NCI-H345 (cell line): ENCODE data around the gene TFEB.

Experiments
- DNase-seq: peaks from one replicate; lab custom pipeline; 2025; lab: John Stamatoyannopoulos, UW

The TFEB gene

GRCh38 chr6:41651962-41652657, 83.3 kb downstream of the TFEB start:
- no peak for DNase-seq

GRCh38 chr6:41651246-41651961, 84.0 kb downstream of the TFEB start:
- DNase-seq, result no peak

- DNase-seq, result no peak
Observed at GRCh38 chr6:41650120-41650519, 85.3 kb downstream of the TFEB start.

GRCh38 chr6:41649596-41649995, 85.8 kb downstream of the TFEB start:
- no peak for DNase-seq

- DNase-seq, result no peak
Observed at GRCh38 chr6:41648921-41649320, 86.5 kb downstream of the TFEB start.

- DNase-seq, result no peak
Observed at GRCh38 chr6:41648070-41648585, 87.3 kb downstream of the TFEB start.

GRCh38 chr6:41647061-41647511, 88.3 kb downstream of the TFEB start:
- no peak for DNase-seq

- DNase-seq, result no peak
Observed at GRCh38 chr6:41646026-41646795, 89.2 kb downstream of the TFEB start.

GRCh38 chr6:41645007-41645618, 90.3 kb downstream of the TFEB start:
- DNase-seq, result no peak

GRCh38 chr6:41644297-41644879, 91.0 kb downstream of the TFEB start:
- no peak for DNase-seq

- no peak for DNase-seq
Observed at GRCh38 chr6:41643899-41644269, 91.5 kb downstream of the TFEB start.

- DNase-seq, result no peak
Observed at GRCh38 chr6:41642960-41643898, 92.2 kb downstream of the TFEB start.

GRCh38 chr6:41642090-41642959, 93.1 kb downstream of the TFEB start:
- no peak for DNase-seq

- no peak for DNase-seq
Observed at GRCh38 chr6:41641352-41641925, 94.0 kb downstream of the TFEB start.

GRCh38 chr6:41640426-41640825, 95.0 kb downstream of the TFEB start:
- no peak for DNase-seq

- DNase-seq, result no peak
Observed at GRCh38 chr6:41639809-41640371, 95.5 kb downstream of the TFEB start.

- no peak for DNase-seq
Observed at GRCh38 chr6:41638935-41639808, 96.2 kb downstream of the TFEB start.
